Smooth muscle cell of the brain vasculature (primary cell): ENCODE measurements around the gene NRXN3.
"Not testable (repeated sequence)": the region's sequence is repeated elsewhere in the genome, so short reads cannot be mapped to it uniquely, and the experiment has no call there.

Experiments
- DNase-seq: peaks from one replicate; pipeline ENCODE4 v3.0.0-alpha.2; 2012; ENCODE audit warnings: low read depth, low spot score

The NRXN3 gene

GRCh38 chr14:78992867-78993266 is 822.7 kb downstream of the NRXN3 start:
- DNase-seq: no peak

- peak; percentile 57 for DNase-seq
Measured at GRCh38 chr14:78997811-78998210, 827.6 kb downstream of the NRXN3 start.

- DNase-seq: no peak
Measured at GRCh38 chr14:79009286-79009685, 839.1 kb downstream of the NRXN3 start.

- no peak for DNase-seq
Measured at GRCh38 chr14:79011091-79011919, 841.1 kb downstream of the NRXN3 start.

DNA sequence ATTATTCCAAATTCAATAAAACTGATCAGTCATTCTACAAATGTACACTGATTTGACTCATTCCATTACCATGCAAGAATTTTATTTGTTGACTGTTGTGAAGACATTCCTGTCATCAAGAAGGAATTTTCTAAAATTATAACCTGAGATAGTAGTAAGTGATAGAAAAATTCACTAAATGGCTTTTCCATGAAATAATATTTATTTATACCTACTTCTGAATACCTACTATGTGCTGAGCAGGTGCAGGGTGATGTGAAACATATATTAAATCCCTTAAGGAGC is 841.7 kb downstream of the NRXN3 start:
- no peak for DNase-seq

GRCh38 chr14:79016828-79017505 is 846.8 kb downstream of the NRXN3 start:
- no peak for DNase-seq

DNA sequence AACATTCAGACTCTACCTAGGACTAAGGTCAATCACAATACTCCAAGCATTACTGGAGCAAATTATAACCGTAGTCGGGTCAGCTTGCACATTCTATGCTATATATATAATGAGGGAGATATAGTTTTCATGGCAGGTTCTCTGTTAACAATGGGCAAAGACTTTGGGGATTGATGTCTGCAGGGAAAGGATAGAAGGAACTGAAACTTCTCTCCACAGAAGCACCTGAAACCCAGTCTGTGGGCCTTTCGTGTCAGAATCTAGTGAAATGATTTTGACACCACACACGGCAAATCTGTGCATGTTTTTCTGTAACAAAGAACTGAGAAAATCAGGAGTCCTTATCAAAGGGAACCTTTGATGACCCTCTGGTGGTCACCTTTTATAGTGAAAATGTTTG is 847.4 kb downstream of the NRXN3 start:
- no peak for DNase-seq

- DNase-seq: no peak
Measured at GRCh38 chr14:79018836-79019235, 848.7 kb downstream of the NRXN3 start.

DNA sequence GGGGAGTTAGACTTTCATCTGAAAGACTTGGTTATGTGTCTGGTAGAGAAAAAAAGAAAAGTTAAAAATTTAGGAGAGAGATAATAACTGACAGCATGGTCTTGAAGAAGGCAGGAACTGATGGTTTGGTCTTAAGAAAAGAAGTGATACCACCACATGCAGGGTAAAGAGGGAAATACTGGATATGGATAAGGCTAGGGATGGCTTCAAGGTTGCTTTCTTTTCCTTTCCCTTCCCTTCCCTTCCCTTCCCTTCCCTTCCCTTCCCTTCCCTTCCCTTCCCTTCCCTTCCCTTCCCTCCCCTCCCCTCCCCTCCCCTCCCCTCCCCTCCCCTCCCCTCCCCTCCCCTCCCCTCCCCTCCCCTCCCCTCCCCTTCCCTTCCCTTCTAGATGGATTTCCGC is 849.7 kb downstream of the NRXN3 start:
- DNase-seq: not testable (repeated sequence)

- DNase-seq: no peak
Measured at GRCh38 chr14:79021766-79022165, 851.6 kb downstream of the NRXN3 start.

GRCh38 chr14:79027138-79027537 is 857.0 kb downstream of the NRXN3 start:
- DNase-seq: no peak

- DNase-seq: no peak
Measured at GRCh38 chr14:79028281-79028680, 858.1 kb downstream of the NRXN3 start.

GRCh38 chr14:79036441-79036840 is 866.3 kb downstream of the NRXN3 start:
- DNase-seq: no peak

DNA sequence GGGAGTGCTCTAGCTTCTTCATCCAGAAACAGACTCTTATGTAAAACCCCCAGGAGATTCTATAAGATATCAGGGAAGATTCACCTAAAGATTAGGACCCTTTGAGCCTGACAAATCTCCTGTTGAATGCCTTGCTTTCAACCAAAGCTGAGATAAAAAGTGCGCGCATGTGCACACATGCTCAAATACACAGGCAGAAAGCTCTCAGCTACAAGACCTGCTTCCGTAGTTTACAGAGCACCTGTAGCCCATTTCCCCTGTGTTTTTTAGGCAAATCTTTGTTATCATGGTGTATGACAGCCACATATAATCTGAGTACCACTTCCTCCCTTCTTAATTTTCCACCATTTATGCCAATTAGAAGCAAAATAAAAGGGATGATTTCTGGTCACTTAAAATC is 866.9 kb downstream of the NRXN3 start:
- no peak for DNase-seq

GRCh38 chr14:79037593-79037992 is 867.4 kb downstream of the NRXN3 start:
- no peak for DNase-seq

GRCh38 chr14:79040790-79041189 is 870.6 kb downstream of the NRXN3 start:
- no peak for DNase-seq

- DNase-seq: no peak
Measured at GRCh38 chr14:79043194-79043889, 873.2 kb downstream of the NRXN3 start.

- peak; percentile 24 for DNase-seq
Measured at GRCh38 chr14:79044894-79045624, 874.9 kb downstream of the NRXN3 start.

- DNase-seq: no peak
Measured at GRCh38 chr14:79050787-79051727, 880.9 kb downstream of the NRXN3 start.

DNA sequence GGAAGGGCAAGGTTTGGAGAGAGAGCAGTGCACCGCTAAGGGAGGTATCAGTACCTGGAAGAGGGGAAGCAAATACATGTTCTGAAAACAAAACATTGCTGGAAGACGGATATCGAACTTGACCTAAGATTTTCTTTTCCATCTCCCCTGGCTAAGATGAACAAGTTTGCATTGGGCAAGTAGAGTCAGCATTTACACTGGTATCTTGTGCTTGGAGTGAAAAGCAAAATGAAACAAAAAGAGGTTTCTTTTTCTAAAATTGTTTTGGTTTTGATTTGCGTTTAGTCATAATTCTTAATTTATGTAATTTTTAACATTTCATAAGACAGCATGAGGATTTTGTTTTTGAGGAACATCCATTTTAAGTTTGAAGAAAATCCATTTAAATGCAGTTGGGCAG is 881.6 kb downstream of the NRXN3 start:
- no peak for DNase-seq

GRCh38 chr14:79056879-79057278 is 886.7 kb downstream of the NRXN3 start:
- DNase-seq: peak; percentile 23
